Tongue (tissue), 2 donors: ENCODE data around the gene PCBD1. TPM values are rescaled to one million over a fixed set of nuclear protein-coding genes. Genes with fewer than 3 reads are reported as not detected.
"Not testable (repeated sequence)": the region's sequence is repeated elsewhere in the genome, so short reads cannot be mapped to it uniquely, and the experiment has no call there.

Source experiments
- DNase-seq: peaks from one replicate; pipeline ENCODE4 v3.0.0-alpha.2; 2015
- total RNA-seq: library from RNA; depleted of rRNA; stranded (reverse); fragments of >200 nt; gene quantifications from one replicate; pipeline ENCODE4 v1.2.3, GENCODE V29; 2014

The PCBD1 gene
- total RNA-seq, 1 donor from 2014 or later = 30.9 TPM

DNA sequence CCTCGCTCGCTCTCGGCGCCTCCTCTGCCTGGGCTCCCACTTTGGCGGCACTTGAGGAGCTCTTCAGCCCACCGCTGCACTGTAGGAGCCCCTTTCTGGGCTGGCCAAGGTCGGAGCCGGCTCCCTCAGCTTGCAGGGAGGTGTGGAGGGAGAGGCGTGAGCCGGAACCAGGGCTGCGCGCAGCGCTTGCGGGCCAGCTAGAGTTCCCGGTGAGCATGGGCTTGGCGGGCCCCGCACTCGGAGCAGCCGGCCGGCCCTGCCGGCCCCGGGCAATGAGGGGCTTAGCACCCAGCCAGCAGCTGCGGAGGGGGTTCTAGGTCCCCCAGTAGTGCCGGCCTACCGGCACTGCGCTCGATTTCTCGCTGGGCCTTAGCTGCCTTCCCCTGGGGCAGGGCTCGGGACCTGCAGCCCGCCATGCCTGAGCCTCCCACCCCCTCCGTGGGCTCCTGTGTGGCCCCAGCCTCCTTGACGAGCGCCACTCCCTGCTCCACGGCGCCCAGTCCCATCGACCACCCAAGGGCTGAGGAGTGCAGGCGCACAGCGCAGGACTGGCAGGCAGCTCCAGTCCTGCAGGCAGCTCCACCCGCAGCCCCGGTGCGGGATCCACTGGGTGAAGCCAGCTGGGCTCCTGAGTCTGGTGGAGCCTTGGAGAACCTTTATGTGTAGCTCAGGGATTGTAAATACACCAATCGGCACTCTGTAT, 26.7 kb downstream of the PCBD1 start:
- DNase-seq = not testable (repeated sequence)

- no peak for DNase-seq
Measured at GRCh38 chr10:70858759-70859158, 29.6 kb downstream of the PCBD1 start.

DNA sequence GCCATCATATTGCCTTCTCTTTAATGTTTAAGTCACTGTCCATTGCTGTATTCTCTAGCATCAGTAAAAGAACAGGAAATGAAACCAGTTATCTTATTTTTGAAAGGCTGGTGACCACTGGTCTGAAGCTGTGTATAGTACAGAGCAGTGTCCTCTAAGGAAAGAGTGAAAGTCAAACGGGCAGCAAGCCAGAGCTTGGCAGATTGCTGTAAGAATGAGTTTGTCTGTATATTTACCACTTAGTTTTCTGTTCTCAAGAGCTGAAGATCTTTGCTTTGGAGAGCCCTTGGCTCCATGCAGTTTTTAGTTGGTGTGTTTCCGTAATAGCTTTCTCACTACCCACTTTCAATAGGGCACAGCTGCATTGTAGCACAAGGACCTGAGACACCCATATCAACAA, 31.9 kb downstream of the PCBD1 start:
- DNase-seq = no peak

DNA sequence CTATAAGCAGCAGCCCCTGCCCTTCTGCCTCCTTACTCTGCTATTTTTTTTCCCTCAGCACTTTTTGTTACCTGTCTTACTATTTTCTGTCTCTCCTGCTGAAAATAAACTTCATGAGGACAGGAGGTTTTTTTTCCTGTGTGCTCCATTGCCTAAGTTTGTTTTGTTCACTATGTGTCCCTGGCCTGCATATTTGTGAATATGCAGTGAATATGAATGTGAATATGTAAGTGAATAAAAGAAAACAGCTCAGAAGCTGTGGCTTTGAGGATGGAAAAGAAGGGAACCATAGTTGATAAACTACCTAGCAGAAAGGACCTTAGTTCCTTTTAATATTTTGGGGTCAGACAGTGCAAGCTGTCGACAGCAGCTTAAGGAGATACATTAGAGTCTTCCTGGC, 34.9 kb downstream of the PCBD1 start:
- DNase-seq = no peak

- no peak for DNase-seq
Measured at GRCh38 chr10:70853038-70853437, 35.3 kb downstream of the PCBD1 start.

- no peak for DNase-seq
Measured at GRCh38 chr10:70851597-70852475, 36.5 kb downstream of the PCBD1 start.

- DNase-seq = no peak
Measured at GRCh38 chr10:70850097-70850496, 38.3 kb downstream of the PCBD1 start.

GRCh38 chr10:70849582-70850016, 38.8 kb downstream of the PCBD1 start:
- peak; percentile 45 for DNase-seq

GRCh38 chr10:70847659-70848360, 40.6 kb downstream of the PCBD1 start:
- DNase-seq = peak; percentile 15

GRCh38 chr10:70846795-70847194, 41.6 kb downstream of the PCBD1 start:
- DNase-seq = no peak

DNA sequence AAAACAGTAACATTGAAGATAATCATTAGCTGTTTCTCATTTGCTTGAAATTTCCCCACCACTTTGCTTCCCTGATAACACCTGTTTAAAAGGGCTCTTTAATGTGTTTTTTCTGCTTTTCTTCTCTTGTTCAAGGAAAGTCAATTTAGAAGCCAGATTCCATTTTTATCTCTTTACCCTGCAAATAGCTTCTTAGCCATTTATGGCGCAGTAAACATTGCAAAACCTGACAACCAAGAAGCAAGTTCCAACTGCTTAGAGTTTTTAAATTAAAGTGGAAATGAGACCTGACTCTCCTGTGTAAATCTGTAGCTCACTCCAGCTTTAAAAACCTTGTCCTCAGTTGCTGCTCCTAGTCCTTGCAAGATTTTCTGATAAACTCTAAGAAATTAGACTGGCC, 42.5 kb downstream of the PCBD1 start:
- no peak for DNase-seq

DNA sequence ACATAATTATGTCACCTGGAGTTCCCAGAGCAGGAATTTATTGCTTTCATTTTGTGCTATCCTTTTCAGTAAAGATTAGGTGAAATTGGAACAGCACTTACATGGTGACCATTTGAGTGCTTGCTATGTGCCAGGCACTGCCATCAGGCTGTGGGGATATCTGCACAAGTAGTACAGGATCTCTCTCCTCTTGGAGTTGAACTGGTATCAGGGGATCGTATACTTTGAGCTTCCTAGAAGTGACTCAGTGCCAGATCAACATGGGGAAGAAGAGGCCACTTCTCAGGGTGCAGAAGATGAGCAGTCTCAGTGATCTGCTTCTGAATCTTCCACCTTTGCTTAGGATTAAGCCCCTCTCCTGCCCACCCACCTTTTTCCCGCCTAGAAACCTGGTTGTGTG, 43.1 kb downstream of the PCBD1 start:
- DNase-seq = no peak

GRCh38 chr10:70843776-70844489, 44.4 kb downstream of the PCBD1 start:
- no peak for DNase-seq

- no peak for DNase-seq
Measured at GRCh38 chr10:70843333-70843732, 45.0 kb downstream of the PCBD1 start.

GRCh38 chr10:70840836-70841235, 47.5 kb downstream of the PCBD1 start:
- DNase-seq = no peak

- DNase-seq = no peak
Measured at GRCh38 chr10:70838270-70838805, 50.0 kb downstream of the PCBD1 start.

GRCh38 chr10:70837660-70838059, 50.7 kb downstream of the PCBD1 start:
- DNase-seq = no peak

DNA sequence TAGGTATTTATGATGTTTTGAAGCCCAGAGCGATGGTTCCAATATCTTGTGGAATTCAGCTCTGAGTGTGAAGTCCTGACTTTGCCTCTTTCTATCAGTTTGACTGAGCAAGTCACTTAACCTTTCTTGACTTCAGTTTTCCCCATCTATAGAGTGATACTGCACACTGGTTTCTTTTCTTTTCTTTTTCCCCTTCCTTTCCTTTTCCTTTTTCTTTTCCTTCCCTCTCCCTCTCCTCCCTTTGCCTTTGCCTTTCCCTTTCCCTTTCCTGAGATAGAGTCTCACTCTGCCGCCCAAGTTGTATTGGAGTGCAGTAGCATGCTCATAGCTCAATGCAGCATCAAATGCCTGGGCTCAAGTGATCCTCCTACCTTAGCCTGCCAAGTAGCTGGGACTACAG, 52.0 kb downstream of the PCBD1 start:
- no peak for DNase-seq

- DNase-seq = no peak
Measured at GRCh38 chr10:70834441-70835151, 53.8 kb downstream of the PCBD1 start.

DNA sequence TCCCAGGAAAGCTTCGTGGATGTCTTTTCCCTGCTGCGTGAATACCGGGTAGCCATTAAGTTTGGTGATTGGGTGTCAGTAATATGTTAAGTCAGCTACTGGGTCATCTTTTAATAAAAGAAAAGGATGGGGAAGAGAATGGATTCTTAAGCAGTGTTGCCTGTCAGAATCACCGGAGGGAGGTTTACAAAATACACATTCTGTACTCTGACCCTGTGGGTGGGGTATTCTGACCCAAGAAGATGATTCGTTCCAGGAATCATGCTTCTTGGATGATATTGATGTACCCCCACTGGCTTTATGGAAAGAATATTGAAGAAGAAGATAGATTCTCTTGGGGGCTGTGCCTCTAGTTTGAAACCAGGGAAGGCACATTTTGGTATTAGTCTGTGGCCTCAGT, 54.3 kb downstream of the PCBD1 start:
- no peak for DNase-seq

GRCh38 chr10:70833601-70834000, 54.8 kb downstream of the PCBD1 start:
- DNase-seq = no peak
